Stimulated activated CD4-positive, alpha-beta T cell treated with anti-CD3 and anti-CD28 coated beads, Interleukin-15, amount 100 ng/mL, for 48 hours (primary cell): ENCODE data around the gene DBP.
"Not testable (repeated sequence)": the region's sequence is repeated elsewhere in the genome, so short reads cannot be mapped to it uniquely, and the experiment has no call there.

Source experiments
- DNase-seq, 2 donors: peaks; one replicate each; pipeline ENCODE4 v3.0.0-alpha.2; 2020; ENCODE audit warnings: low read depth in 2 of 2

DBP gene, protein sequence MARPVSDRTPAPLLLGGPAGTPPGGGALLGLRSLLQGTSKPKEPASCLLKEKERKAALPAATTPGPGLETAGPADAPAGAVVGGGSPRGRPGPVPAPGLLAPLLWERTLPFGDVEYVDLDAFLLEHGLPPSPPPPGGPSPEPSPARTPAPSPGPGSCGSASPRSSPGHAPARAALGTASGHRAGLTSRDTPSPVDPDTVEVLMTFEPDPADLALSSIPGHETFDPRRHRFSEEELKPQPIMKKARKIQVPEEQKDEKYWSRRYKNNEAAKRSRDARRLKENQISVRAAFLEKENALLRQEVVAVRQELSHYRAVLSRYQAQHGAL

DNA sequence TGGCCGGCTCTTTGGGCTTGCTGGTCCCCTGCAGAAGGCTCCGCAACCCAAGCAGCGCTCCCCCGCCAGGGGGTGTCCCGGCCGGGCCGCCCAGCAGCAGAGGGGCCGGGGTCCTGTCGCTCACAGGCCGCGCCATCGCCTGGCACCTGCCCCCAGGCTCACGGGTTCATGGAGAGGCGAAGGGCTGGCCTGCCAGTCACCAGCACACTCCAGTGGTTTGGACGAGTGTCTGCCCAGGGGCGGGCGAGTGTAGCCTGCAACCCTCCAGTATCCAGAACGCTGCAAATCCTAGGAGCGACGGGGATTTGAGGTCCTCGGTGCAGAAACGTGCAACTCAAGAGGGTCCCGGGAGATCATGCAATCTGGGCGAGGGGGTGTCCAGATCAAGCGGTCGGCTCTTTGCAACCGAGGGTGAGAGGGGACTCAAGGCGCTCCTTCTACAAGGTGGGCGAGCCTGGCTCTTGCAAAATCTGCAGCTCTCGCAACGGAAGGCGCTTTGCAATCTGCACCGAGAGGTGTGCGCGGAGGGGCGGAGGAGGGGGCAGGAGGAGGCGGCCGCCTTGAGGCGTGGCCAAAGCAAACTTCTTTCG, at the start of gene DBP:
TSS of gene DBP (minus strand) at position 521 of the 590 bp plus-strand sequence. CDS start at position 136, 385 bp downstream.
- no peak for DNase-seq

DNA sequence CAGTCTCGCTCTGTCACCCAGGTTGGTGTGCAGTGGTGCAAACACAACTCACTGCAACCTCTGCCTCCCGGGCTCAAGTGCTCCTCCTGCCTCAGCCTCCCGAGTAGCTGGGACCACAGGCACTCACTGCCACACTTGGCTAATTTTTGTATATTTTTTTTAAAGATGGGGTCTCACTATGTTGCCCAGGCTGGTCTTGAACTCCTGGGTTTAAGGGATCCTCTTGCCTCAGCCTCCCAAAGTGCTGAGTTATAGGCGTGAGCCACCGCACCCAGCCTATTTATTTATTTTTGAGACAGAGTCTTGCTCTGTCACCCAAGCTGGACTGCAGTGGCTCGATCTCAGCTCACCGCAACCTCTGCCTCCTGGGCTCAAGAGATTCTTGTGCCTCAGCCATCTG, 49.5 kb upstream of the DBP start:
- not testable (repeated sequence) for DNase-seq

DNA sequence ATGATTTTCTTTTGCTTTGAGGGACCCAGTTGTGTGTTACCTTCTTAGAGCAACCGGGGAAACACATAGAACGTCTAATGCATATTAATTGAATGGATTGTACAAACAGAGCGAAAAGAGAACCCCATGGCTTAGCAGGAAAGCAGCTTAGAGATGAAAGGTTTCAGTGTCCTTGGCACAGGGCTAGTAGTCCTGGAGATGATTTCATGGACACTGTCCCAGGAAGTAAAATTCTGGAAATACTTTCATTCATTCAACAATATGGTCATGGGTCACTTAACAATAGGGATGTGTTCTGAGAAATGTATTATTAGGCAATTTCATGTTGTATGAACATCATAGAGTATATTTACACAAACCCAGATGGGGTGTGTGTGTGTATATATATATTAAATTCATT, 48.9 kb upstream of the DBP start:
- DNase-seq = no peak

DNA sequence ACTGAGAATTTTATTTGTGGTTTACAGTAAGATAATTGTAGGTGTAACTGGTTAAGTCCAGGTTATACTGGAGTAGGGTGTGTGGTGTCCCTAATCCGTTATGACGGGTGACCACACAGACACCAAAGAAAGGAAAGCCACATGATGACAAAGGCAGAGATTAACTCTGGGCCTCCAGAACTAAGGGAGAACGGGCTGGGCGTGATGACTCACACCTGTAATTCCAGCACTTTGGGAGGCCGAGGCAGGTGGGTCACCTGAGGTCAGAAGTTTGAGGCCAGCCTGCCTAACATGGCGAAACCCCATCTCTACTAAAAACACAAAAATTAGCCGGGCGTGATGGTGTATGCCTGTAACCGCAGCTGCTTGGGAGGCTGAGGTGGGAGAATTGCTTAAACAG, 48.4 kb upstream of the DBP start:
- DNase-seq = no peak

DNA sequence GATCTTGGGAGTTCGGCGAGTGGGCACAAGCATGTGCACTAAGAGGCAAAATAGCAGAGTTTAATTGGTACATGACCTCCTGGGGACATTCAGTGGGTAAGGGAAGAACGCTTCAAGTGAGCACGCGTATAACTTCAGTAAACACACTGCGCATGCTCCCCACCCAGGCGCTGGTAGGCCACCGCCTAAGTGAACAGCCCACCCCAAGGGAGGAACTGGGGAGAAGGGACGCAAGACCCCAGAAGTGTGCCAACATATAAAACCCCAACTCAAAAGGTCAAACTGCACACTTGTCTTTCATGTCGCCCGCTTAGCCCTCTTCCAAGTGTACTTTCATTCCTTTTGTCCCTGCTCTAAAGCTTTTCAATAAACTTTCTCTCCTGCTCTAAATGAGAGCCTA, 46.2 kb upstream of the DBP start:
- no peak for DNase-seq

DNA sequence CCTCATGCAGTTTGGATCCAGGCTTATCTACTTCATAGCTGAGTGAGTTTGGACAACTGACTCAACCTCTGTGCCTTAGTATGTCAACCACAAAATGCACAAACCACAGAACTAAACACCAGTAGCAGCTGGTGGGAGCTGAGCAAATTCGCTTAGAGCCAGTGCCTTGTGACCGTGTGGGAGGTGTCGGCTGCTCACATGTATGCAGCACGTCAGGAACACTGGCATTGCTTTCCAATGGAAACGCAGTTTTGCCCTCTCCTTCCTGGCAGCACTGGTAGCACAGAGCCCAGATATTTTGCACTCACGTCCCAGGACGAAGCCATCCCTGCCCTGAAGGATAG, 43.9 kb upstream of the DBP start:
- no peak for DNase-seq

DNA sequence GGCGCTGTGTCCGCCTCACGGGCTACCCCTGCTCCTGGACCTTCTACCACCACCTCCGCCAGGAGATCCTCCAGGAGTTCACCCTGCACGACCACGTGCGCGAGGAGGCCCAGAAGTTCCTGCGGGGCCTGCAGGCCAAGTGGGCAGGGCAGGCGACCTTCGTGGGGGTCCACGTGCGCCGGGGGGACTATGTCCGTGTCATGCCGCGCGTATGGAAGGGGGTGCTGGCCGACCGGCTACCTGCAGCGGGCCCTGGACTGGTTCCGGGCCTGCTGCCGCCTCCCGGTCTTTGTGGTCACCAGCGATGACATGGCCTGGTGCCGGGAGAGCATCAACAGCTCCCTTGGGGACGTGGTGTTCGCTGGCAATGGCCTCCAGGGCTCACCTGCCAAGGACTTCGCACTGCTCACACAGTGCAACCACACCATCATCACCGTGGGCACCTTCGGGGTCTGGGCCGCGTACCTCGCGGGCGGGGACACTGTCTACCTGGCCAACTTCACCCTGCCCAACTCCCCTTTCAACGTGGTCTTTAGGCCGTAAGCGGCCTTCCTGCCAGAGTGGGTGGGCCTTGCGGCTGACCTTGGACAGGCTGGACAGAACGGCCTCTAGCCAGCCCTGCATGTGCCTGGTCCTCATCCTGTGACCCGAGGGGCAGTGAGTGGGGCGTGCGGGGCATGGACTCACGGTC, 43.4 kb upstream of the DBP start:
- no peak for DNase-seq

DNA sequence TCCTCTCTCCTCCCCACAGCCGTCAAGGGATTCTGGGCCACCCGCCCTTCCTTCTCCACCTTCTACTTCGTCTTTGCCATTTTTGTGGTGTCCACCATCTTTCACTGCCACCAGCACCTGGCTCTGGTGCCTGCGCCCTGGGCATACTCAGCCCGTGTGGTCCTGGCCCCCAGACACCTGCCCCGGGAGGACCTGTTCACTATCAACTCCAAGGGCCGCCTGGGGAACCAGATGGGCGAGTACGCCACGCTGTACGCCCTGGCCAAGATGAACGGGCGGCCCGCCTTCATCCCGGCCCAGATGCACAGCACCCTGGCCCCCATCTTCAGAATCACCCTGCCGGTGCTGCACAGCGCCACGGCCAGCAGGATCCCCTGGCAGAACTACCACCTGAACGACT, 42.8 kb upstream of the DBP start:
- DNase-seq = not testable (repeated sequence)

DNA sequence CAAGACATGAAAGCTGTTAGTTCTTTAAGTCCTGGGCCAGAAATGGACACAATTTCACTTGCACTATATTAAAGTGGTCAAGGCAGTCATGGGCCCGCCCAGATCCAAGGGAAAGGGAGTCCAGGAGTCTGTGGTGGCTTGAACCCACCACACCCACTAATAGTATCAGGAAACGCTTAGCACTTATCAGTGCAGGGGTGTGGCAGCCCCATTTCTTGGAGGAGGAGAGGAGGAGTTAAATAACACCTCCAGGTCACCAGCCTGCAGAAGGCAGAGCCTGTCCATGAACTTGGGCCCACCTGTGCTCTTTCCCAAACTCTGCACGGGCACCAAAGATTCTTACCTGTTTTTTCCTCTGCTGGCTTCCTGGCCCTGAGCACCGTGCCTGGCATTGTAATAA, 41.0 kb upstream of the DBP start:
- DNase-seq = no peak

DNA sequence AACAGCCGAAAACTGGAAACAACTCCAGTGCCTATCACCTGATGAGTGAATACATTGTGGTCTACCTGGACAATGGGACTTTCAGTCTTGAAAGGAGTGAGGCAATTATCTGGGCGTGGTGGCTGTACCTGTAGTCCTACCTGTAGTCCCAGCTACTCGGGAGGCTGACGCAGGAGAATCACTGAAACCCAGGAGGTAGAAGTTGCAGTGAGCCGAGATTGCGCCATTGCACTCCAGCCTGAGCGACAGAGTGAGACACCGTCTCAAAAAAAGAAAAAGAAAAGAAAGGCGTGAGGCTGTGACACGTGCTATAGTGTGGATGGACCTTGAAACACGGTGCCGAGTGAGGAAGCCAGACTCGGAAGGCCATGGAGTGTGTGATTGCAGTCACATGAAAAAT, 39.7 kb upstream of the DBP start:
- DNase-seq = no peak

DNA sequence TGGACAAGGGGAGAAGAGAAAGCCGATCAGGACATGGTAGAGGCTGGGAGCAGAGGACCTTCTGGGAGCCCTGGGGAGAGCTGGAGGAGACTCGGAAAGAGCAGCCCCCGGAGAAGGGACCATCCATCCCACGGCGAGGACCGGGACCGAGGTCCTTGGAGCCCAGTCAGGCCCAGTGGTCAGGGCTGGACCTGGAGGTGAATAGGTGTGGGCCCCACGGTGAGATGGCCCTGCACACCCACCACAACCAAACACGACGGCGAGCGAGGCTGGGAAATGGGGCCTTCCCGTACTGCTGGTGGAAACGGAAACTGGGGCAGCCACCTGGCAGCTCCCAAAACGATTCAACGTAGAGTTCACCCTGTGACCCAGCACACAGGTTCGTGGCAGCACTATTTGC, 39.3 kb upstream of the DBP start:
- DNase-seq = no peak

DNA sequence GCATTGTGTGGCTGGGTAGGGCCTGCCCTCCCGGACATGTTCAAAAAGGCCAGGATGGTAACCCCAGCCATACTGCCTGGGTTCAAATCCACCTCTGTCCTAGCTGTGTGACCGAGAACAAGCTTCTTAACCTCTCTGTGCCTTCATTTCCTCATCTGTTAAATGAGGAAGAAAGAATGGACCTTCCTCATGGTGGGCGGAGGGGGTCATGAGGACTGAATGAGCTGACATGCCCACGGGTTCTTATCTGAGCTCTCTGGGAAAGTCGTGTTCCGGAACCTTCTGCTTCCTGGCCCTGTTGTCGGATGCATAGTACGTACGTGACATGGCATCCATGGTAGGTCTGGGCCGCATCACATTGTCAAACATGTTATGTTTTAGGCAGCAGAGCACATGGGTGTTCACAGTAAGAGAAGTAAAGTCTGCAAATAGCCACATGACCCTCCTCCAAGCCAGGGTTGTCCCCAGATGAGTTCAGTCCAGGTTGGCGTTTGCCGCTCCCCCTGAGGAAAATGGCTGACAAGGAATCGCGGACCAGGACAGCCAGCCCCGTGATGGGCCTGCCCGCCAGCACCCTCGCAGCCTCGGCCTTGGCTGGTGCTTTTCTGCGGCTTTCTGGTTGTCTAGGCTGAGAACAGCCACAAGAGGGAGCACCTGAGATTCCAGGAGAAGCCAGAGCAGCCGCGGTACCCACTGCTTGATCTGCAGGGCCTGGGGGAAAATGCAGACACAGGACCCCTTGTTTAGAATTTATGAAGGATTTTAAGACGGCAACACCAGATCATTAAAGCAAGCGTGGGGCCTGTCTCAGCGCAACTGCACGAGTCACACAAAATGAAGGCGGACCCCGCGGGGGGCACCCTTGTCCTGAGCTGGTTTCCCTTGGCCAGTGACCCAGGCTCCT, 38.0 kb upstream of the DBP start:
- DNase-seq = peak; percentile 60 to 69

DNA sequence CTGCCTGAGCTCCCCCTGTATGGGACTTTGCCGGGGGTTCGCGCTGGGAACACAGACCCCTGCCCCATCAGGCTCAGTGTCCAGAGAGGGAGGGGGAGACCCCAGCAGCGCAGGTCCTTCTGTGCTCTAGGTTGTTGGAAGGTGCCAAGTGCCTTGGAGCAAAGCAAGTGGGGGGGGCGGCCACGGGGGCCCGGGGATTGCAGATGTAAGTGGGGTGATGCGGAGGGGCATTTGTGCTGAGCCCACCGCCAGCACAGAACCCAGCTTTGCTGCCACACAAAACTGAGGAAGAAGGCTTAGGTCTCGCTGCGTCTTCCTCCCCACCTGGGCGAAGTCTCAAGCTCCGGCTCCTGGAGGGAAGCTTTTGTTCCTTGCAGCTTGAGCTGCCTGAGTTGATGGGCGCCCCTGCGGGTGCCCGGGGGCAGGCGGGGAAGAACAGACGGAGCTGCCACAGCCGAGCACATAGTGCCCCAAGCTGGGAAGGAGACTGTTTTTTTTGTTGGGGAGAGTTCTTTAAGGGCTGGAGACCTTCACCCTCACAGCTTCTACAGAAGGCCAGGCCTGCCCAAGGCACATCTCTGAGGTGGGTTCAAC, 37.1 kb upstream of the DBP start:
- no peak for DNase-seq

DNA sequence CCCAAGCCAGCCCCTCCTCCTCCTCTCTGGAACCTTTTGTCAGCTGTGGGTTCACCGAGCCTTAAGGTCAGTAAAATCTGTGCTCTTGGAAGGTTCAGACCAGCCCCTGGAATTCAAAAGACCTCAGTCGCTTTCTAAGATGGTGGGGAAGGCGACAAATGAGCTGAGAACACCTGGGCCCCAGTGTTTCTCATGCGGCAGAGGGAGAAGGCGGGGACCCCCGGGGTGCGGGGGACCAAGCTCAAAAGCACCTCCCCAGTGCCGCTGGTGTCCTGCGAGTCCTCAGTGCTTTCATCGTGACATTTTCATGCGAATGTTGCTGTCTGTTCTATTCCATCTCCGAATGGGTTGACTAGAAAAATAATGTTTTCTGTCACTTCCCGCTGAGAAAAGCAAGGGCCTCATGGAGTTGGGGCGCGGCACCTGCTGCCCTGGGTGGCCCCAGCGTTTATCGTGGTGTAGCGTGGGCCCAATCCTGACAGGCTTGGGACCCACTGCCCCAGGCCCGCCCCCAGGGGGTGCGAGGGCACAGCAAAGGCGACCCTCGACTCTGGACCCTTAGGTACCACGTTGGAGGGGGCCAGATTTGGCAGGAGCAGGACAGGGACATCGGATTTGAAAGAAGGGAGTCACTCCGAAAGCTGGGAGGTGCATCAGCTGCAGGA, 36.4 kb upstream of the DBP start:
- no peak for DNase-seq

DNA sequence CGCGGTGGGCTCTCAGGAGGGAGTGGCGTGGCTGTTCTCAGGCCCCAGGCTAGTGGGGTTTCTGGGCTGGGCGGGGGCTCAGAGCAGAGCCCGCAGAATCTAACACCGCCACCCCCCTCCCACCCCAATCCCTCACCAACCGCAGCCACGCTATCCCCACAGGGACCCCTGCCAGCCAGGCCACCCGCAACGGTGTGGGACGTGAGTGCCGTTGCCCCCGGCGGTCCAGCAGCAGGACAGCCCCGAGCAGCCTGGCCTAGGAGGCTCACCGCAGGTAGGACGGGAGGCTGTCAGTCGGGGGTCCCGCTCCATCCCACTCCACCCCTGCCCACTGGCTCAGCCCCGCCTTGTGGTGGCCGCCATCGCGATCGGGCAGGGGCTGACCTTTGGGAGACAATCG, 35.8 kb upstream of the DBP start, which contains the start of gene NTN5:
TSS of gene NTN5 (minus strand) at position 24 of the 400 bp plus-strand sequence. CDS start 2,031 bp downstream, outside the sequence.
- DNase-seq = no peak

DNA sequence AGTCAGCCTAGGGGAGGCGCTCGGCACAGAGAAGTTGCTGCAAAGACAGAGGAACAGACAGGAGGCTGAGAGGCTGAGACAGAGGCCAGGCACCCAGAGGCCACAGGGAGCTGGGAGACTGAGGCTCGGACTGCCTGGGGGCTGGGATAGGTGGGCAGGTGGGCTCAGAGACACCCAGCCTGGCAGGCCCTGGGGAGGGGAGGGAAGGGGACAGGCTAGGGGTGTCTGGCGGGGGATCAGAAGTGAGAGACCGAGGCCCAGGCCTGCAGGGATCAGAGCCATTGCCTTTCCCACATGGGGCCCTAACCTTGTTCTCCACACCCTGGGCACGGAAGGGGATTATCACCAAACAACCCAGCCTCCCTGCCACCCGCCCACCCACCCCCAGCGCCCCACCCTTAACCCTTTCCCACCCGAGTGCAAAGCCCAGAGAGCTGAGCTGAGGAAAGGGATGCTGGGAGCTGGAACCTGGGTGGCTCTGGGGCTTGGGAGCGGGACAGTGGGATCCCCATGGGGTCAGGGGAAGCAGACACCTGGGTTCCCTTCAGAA, 34.3 kb upstream of the DBP start:
- DNase-seq = no peak

DNA sequence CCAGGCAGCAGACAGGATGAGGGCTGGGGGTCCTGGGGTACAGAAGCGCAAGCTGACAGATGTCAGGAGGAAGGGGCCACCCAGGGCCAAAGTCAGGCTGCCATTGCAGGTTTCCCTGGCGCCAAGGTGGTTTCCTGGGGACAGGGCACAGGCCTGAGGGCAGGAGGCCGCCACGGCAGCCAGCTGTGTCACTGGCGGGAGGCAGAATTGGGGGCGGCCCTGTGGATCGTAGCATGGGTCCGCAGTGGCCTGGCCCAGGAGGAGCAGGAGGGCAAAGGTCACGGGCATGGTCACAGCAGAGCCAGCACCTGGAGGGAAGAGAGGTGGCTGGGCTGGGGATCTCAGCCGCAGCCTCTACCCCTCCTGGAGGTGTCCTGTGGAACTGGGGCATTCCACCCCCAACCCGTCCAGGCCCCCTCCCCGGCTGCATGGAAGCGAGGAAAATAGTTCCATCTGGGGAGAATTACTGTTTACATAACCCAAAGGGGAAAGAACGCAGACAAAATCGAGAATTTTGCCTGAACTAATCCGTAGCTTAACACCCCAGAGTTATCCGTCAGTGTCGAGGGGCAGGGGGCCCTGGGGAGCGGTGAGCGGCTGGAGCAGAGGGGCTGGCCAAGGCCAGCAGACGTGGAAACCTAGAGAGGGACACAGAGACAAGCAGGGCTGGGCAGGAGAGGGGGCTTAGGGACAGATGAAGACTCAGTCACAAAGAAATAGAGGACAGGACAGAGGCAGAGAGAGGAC, 33.7 kb upstream of the DBP start:
- no peak for DNase-seq

DNA sequence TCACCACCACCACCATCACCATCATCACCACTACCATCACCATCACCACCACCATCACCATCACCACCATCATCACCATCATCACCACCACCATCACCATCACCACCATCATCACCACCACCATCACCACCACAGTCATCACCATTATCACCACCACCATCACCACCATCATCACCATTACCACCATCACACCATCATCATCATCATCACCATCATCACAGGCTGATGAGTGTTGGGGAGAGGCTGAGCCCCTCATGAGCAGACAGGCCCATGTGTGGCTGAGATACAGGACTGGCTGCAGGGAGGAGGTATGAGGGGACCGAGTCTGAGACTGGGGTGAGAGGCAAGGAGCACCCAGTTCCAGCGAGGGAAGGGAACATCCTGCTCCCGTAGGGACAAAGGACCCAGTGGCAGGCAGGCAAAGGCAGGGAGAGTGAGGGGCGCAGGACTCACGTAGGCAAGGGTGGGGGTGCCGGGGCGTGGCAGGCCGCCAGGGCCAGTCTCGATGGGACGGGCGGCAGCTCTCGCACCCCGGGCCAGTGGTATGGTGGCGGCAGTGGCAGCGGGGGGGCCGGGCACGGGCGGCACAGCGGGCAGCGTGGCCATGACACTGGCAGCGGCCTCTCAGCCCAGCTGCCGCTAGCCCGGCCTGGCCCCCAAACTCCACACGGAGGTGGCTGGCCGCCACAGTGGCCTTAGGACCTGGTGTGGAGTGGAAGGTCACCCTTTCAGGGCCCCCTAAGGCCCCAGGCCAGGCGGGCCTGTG, 32.9 kb upstream of the DBP start:
- no peak for DNase-seq

DNA sequence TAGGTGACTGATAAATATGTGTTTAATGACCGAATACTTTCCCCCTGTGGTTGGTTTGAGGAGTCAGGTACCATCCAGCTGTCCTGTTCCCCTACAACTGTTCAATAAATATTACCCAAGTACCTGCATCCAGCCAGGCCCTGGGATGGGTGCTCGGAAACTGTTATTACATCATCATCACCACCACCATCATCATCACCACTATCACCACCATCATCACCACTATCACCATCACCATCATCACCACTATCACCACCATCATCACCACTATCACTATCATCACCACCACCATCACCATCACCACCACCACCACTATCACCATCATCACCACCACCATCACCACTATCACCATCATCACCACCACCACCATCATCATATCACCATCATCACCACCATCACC, 31.6 kb upstream of the DBP start:
- DNase-seq = no peak
